HG03378 (cell line): ENCODE results near the gene FAF1.
"Not testable (repeated sequence)": the region's sequence is repeated elsewhere in the genome, so short reads cannot be mapped to it uniquely, and the experiment has no call there.

Experiments
- ATAC-seq: cut with Tn5 transposase; IDR thresholded peaks from one replicate; pipeline ENCODE4 v1.9.1; 2021; ENCODE audit warnings: mild to moderate bottlenecking, moderate library complexity; ENCODE audit not compliant: unreplicated experiment

Gene FAF1

DNA sequence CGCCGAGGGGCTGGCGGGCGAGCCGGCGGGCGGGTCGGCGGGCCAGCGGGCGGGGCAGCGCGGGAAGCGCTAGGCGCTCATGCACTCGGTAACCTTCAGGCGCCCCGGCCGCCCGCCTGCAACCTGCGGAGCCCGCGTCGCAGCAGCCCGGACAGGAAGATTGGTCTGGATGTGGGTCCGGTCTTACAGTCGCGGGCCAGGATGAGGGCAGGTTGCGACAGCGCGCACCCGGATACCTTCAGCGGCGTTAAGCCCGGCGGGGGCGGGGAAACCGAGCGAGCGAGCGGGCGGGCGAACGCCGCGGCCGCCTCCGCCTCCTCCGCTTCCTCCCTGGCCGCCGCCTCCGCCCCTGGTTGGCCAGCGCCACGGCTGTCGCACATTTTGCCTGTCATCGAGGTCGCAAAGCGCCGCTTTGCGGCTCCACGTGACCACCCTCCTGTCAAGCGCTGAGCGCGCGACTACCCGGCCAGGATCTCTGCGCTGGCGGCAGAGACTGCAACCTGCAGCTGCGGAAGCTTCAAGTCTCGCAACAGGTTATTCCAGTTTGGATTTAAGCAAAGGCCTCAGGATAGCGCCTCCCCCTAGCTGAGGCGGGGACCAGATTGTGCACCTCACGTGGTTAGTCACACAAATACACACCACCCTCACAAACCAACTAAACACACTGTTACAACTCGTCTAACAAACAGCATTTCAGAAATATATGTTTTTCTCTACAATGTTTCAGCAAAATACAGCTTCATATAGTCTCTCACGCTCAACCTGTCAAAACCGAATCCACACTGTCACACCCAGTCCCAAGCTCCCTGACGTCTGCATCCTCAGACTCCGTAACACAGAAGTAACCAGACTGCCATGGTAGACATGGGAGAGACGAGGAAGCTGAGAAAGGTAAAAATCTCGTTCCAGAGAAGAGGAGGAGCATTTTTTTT is at the start of gene FAF1:
Gene FAF1, minus strand, starts transcription at position 355 of the 932 bp plus-strand sequence. CDS start 456 bp downstream, outside the sequence.
- ATAC-seq = peak; percentile 80

DNA sequence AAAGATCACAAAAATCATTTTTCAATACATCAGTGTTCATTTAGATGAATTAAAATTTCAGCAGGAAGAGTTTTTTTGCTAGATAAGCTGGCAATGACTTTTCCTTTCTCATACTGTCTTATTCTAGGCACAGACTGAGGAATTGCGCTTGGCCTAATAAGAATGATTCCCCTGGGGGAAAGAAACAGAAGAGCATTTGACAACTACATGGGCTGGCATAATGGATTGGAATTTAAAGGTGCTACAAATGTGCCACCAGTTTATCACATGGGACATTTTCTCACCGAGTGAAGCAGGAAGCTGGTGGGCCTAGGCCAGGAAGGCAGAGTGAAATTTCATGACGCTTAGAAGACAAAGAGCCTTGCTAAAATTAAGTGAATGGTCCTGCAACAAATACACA is 49.3 kb upstream of the FAF1 start:
- no peak for ATAC-seq

DNA sequence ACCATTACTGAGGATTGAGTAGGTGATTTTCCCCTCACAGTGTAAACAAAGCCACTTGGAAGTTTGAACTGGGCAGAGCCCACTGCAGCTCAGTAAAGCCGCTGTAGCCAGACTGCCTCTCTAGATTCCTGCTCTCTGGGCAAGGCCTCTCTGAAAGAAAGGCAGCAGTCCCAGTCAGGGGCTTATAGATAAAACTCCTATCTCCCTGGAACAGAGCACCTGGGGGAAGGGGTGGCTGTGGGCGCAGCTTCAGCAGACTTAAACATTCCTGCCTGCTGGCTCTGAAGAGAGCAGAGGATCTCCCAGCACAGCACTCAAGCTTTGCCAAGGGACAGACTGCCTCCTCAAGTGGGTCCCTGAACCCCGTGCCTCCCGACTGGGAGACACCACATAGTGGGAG is 45.5 kb upstream of the FAF1 start:
- ATAC-seq = not testable (repeated sequence)

DNA sequence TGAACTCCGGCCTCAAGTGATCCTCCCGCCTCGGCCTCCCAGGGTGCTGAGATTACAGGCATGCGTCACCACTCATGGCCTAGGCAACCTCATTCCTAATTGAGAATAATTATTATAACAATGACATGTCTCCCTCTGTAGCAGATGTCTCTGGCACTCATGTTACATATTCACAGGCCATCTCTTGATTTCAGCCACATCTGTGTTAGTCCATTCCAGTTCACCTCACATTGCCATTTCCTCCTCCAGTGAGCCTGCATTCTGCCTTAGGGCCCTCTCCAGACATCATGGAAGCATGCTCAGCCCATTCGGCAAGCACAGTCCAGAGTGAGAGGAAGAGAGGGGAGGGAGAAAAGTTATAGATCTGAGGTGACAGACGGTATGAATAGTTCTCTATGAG is 42.4 kb upstream of the FAF1 start:
- ATAC-seq = no peak

DNA sequence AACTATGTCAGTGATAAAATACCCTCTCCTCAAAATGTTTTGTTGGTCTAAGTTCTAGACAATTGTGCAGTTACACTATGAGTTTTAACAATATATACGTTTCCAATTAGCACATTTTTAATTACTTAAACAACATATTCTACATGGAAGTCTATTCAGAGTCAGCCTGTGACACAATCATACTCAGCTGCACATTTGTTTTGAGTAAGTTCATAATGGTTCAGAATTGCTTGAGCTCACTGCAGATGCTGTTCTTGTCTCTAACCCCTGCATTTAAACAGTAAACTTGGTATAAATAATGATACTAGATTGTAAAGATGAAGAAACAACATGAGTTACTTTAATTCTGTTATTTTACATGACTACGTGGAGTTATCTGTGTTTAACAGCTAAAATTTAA is 40.6 kb upstream of the FAF1 start:
- peak; percentile 35 for ATAC-seq

DNA sequence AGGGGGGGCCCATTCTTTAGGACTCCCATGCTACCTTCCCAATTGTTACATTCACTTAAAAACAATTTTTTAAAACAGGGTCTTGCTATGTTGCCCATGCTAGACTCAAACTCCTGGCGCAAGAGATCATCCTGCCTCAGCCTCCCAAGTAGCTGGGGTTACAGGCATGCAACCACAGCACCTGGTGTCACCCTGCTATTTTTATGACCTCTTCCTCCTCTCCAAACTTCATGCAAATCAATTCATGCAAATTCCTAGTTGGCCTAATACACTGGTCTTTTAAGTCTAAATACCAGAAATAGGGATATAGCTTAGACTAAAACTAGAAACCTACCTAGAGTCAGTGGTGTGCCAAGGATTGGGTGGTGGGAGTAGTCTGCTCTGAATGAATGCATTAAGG is 40.1 kb upstream of the FAF1 start:
- peak; percentile 64 for ATAC-seq

DNA sequence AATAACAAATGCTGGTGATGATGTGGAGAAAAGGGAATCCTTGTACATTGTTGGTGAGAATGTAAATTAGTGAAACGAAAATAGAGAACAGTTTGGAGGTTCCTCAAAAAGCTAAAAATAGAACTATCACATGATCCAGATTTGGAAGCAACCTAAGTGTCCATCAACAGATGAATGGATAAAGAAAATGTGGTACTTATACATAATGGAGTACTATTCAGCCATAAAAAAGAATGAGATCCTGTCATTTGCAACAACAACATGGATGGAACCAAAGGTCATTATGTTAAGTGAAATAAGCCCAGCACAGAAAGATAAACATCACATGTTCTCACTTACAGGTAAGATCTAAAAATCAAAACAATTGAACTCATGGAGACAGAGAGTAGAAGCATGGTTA is 39.3 kb upstream of the FAF1 start:
- not testable (repeated sequence) for ATAC-seq

DNA sequence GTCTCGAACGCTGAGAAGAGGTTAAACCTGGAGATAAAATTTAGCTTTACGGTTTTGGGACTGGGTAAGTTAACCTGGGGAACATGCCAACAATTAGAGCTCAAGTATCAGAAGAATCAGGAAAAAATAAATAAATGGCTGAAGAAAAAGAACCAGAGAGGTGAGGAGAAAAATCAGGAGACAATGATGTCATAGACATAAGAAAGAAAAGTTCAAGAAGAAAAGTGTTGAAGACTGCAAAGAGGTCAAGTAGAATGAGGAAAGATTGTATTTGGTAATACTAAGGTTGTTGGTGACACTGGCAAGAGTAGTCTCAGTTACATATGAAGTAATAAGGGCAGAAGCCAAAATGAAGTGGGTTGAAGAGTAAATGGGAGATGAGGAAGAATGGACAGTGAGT is 36.0 kb upstream of the FAF1 start:
- ATAC-seq = no peak

DNA sequence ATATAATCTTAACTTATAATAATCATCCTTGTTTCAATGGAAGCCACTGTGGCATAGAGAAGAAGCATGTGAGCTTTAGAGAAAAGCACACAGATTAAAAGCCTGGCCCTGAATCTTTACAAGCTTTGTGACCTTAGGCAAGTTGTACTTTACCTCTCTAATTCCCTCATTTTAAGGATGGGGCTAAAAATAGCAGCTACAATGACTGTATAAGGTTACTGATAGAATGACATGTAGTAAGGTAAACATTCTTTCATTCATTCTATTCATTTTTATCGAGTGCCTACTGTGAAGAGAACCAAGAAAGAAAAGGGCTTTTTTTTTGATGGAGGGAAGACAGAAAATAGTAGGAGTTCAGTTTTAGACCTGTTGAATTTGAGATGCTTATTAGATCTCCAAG is 35.6 kb upstream of the FAF1 start:
- ATAC-seq = no peak

DNA sequence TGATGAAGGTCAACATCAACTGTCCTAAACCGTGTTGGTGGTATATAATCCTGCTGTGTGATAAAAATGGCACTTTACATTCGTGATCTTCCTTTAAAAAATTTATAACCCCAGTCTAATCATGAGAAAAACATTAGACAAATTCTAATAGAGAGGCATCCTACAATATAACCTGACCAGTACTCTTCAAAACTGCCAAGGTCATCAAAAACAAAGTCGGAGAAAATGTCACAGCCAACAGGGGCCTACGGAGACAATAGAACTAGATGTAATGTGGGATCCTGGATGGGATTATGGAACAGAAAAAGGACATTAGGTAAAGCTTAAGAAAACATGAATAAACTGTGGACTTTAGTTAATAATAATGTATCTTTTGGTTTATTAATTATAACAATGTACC is 34.9 kb upstream of the FAF1 start:
- no peak for ATAC-seq

DNA sequence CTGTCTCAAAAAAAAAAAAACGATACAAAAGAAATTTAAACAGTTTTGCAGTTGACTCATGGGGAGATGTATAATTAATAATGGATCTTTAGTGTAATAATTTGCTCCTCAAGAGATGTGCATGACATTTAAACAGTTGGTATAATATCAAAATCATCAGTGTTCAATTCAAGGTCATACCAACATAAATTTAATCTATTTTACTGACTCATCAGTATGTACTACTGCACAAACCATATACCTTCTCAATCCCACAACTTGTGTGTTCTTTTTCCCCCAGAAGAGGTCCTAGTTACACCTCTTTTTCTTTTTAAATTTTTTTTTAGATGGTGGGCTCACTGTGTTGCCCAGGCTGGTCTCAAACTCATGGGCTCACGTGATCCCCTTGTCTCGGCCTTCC is 33.6 kb upstream of the FAF1 start:
- no peak for ATAC-seq

DNA sequence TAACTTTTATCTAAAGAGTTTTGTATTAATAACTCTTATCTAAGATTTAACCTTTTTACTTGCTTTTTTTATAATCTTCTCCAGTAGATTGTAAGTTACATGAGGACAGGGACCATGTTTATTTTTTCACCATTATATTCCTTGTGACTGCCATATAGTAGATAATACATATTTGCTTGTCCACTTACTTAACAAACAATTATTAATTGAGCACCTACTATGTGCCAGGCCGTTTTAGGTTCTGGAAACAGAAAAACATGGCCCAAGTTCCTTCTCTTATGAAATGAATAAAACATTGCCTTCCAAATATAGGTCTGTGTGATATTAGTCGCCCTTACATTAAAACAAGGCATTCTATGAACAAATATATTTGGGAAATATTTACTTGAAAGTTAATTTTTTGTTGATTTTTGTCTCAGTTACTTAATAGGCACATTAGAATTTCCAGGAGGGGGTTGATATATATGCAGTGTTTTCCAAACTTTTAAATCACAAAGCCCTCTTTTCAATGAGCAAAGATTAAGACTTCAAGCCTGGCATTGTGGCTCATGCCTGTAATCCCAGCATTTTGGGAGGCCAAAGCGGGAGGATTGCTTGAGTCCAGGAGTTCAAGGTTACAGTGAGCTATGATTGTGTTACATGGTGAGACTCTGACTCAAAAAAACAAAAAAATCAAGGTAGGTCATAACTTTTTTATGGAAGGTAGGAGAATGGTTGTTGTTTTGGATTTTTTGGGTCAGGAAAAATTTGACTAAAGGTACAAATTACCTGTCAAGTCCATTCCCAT is 32.7 kb upstream of the FAF1 start:
- ATAC-seq = no peak

DNA sequence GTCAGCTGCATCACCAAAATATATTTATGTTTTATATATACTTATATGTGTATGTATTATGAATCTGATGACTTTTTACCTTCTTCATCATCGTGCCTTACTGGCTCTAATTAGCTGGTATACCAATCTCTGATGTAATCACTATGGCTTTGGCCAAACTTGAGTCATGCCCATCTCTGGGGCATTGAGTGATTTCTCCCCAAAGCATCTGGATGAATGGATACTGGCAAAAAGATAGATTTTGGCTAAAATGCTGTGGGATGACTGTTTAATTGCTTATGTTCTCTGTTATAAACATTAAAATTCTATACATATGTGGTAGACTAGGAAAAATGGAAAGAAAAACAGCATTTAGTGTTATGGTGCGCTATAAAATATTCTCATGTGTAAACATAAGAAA is 29.6 kb upstream of the FAF1 start:
- ATAC-seq = no peak

DNA sequence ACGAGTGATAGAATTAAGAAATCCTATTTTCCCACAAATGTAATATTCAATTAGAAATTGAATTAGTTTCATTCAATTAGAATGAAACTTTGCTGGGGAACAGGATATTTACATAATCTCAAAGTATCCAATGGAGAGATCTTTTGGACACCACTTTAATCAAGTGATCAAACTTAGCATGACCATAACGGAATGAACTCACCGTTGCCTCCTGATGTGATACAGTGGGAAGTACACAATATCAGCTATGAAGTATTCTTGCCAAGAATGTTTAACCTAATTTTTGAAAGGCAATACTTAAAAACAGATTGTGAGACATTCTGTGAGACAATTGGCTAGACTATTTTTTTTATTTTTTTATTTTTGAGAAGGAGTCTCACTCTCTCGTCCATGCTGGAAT is 26.6 kb upstream of the FAF1 start:
- no peak for ATAC-seq

DNA sequence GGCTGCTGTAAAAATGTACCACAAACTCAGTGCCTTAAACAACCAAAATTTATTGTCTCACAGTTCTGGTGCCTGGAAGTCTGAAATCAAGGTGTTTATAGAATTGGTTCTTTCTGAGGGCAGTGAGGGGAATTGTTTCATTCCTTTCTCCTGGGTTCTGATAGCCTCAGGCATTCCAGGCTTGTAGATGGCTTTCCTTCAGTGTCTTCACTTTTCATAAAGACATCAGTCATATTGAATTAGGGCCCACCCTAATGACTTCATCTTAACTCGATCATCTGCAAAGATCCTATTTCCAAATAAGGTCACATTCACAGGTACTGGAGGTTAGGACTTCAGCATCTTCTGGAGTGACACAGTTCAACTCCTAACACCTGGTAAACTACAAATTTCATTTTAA is 25.0 kb upstream of the FAF1 start:
- ATAC-seq = no peak

DNA sequence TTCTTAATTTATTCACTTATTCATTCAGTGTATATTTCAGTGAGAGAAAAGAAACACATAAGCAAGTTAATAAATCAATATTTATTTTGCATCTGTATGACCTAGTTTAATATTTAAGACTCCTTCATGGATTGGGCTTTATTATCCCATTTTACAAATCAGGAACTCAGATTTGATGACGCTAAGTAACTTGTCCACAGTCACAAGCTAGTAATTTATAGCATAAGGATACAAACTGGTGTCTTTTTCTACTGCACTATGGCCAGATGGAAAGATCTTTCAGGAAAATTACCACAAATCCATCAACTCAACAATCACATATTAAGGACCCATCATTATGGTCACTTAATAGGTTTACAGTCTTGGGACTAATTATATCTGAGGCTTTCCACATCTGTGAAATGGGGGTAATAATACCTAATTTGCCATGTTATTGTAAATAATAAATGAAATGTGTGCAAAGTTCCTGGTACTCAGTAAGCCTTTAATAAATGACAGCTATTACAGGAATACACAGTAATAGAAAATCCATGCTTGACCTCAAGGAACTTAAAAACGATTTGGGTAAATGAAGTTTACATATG is 23.2 kb upstream of the FAF1 start:
- ATAC-seq = no peak

DNA sequence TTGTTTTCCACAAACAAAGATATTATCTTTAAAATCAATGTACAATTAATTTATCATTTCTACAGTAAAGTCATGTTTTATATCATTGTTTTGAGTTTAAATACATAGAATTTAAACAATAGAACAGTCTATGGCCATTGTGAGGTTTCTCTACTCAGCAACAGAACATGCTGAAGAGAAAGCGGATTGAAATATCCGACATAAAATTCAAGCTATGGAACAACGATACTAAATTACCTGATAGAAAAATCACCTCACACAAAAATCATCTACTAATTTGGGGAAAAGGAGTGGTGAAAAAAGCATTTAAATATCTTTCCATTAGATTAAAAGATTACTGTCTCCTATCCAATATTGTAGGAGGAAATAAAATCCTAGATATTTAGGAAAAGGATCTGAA is 22.5 kb upstream of the FAF1 start:
- no peak for ATAC-seq

DNA sequence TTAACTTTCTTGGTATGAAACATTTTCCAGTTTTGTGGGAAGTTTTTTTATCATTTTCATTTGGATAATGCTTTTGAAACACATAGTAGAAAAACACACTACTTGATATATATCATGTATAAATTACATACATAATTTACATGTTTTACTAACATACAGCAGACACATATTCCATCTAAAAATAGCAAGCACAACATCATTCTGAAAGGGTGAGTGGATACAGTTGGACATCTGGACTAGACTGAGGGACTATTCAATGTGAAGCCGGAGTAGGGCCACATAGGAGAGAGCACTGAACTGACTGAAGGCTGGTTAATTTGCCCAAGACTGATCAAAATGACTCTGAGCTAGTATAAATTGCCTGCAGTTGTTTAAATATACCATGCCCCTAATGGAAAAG is 21.7 kb upstream of the FAF1 start:
- ATAC-seq = no peak

DNA sequence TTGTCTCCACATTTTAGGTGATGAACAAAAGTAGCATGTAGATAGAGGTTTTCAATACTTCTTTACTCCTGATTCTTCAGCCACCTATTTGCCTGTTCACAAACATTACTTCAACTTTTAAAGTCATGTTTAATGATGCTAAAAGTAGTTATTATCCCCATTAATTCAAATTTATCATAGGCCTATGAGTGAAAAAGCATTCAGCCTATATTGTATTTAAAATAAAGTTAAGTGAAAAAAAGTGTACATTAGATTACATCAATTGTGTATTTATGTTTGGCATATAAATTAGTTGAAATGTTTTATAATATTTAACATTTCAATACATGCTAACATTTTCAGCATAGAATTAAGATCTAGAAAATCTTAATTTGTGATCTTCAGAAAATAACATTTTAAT is 20.4 kb upstream of the FAF1 start:
- no peak for ATAC-seq

DNA sequence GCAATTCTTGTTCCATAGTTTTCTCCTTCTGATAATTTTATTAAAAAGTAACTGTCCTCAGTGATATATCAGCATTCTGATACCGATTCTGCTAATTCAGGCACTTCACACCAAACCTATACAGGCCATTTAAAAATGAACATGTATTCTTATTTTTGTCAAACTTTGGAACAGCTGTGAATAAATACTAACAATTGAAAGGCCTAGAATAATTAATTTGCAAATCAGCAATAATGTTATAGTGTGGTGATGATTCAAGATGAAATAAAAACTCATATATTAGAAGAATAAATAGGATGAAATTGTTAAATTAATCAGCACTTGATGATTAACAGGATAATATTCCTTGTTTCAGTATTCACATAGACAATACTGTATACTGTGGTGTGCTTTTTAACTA is 19.9 kb upstream of the FAF1 start:
- no peak for ATAC-seq

DNA sequence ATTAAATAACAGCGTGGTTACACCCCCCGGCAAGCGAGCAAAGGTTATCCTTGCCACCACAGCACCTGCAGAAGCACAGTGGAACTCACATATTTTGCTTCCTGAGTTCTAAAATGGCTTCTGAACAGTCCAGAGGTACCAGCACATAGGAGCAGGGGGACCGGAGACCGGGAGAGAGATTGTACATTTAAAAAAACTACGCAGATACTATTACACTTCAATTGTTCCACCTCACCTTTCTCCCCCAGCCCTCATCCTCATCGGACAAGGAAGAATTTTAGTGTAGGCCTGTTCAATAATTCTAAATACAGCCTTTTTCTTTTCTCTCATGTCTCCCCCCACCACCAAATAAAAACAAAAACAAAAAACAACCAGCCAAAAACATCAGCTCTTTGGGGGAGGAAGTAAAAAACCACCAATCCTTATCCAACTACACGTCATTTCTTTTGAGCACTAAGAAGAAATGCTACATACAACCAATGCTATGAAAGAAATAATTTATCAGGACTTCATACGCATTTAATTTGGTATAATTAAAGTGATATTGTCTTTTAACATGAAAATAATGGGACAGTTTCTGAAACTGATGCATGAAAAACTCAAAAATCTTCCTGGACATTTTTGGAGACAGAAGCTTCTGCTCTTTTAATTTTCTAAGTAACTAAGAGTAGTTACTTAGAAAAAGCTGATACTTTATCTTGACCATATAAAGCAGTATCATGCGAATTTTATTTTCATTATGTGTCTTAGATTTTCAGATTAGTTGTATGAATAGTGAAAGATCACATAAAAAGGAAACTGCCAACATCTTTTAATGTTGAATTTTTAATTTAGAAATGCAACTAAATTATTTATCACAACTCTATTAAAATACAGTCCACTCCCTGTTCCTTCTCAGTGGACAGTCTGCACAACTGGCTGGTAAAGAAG is 19.1 kb upstream of the FAF1 start:
- ATAC-seq = no peak
